HepG2 (cell line): ENCODE measurements around the gene ZNF700. TPM values are rescaled to one million over a fixed set of nuclear protein-coding genes. Genes with fewer than 3 reads are reported as not detected.

Experiments used
- CHD2 ChIP-seq: IDR thresholded peaks from 2 replicates; pipeline ENCODE4 v1.6.1; 2011; ENCODE audit warnings: low read depth, low read length, improper control_type of control experiment
- DPF2 ChIP-seq: sonication (generic); formaldehyde crosslinking; IDR thresholded peaks from 2 replicates; pipeline ENCODE4 v1.4.0; 2020; ENCODE audit warnings: mild to moderate bottlenecking, low read depth, missing genetic modification reagents, borderline replicate concordance
- DR1 ChIP-seq: sonication (generic); formaldehyde crosslinking; IDR thresholded peaks from 2 replicates; pipeline ENCODE4 v1.8.0; 2021; ENCODE audit warnings: mild to moderate bottlenecking, missing genetic modification reagents, inconsistent platforms
- FOXO1 ChIP-seq: sonication (generic); formaldehyde crosslinking; IDR thresholded peaks from 2 replicates; pipeline ENCODE4 v1.4.0; 2020; ENCODE audit warnings: missing genetic modification reagents
- IKZF5 ChIP-seq: IDR thresholded peaks from 2 replicates; pipeline ENCODE4 v1.6.1; 2018; ENCODE audit warnings: missing genetic modification reagents, mild to moderate bottlenecking, missing compliant biosample characterization
- KLF12 ChIP-seq: sonication (generic); formaldehyde crosslinking; IDR thresholded peaks from 2 replicates; pipeline ENCODE4 v1.4.0; 2020; ENCODE audit warnings: missing genetic modification reagents, borderline replicate concordance
- MEIS2 ChIP-seq: sonication (generic); formaldehyde crosslinking; IDR thresholded peaks from 2 replicates; pipeline ENCODE4 v1.9.0; 2021; ENCODE audit warnings: mild to moderate bottlenecking, missing genetic modification reagents
- MTF1 ChIP-seq: sonication (generic); formaldehyde crosslinking; IDR thresholded peaks from 2 replicates; pipeline ENCODE4 v1.5.0; 2020; ENCODE audit warnings: missing genetic modification reagents
- SAFB2 ChIP-seq: sonication (generic); formaldehyde crosslinking; IDR thresholded peaks from 2 replicates; pipeline ENCODE4 v1.5.1; 2020; ENCODE audit warnings: missing genetic modification reagents, low read depth, mild to moderate bottlenecking, borderline replicate concordance
- TARDBP ChIP-seq: sonication (generic); formaldehyde crosslinking; IDR thresholded peaks from 2 replicates; pipeline ENCODE4 v1.8.0; 2022; ENCODE audit warnings: mild to moderate bottlenecking, missing genetic modification reagents
- TBL1XR1 ChIP-seq: fragments of 150-350 bp; IDR thresholded peaks from 2 replicates; pipeline ENCODE4 v1.6.1; 2014; ENCODE audit warnings: borderline replicate concordance, low read length; ENCODE audit not compliant: partially characterized antibody
- ZFP36 ChIP-seq: fragments of 150-350 bp; IDR thresholded peaks from 2 replicates; pipeline ENCODE4 v1.6.1; 2018; ENCODE audit warnings: borderline replicate concordance, low read length, low read depth; ENCODE audit not compliant: partially characterized antibody
- ZNF264 ChIP-seq: sonication (generic); formaldehyde crosslinking; IDR thresholded peaks from 2 replicates; pipeline ENCODE4 v1.4.0; 2020; ENCODE audit warnings: missing genetic modification reagents
- ZNF350 ChIP-seq: sonication (generic); formaldehyde crosslinking; IDR thresholded peaks from 2 replicates; pipeline ENCODE4 v1.4.0; 2020; ENCODE audit warnings: mild to moderate bottlenecking, low read depth, missing genetic modification reagents, borderline replicate concordance
- ZNF441 ChIP-seq: sonication (generic); formaldehyde crosslinking; IDR thresholded peaks from 2 replicates; pipeline ENCODE4 v1.7.0; 2021; ENCODE audit warnings: missing genetic modification reagents, borderline replicate concordance
- ZNF710 ChIP-seq: sonication (generic); formaldehyde crosslinking; IDR thresholded peaks from 2 replicates; pipeline ENCODE4 v1.5.0; 2020; ENCODE audit warnings: mild to moderate bottlenecking, missing genetic modification reagents, borderline replicate concordance
- ZNF766 ChIP-seq: sonication (generic); formaldehyde crosslinking; IDR thresholded peaks from 2 replicates; pipeline ENCODE4 v1.5.0; 2020; ENCODE audit warnings: missing genetic modification reagents, borderline replicate concordance
- ZNF770 ChIP-seq: sonication (generic); formaldehyde crosslinking; IDR thresholded peaks from 2 replicates; pipeline ENCODE4 v1.5.0; 2020; ENCODE audit warnings: mild to moderate bottlenecking, missing genetic modification reagents
- ZSCAN21 ChIP-seq: sonication (generic); formaldehyde crosslinking; IDR thresholded peaks from 2 replicates; pipeline ENCODE4 v1.8.0; 2022; ENCODE audit warnings: mild to moderate bottlenecking, missing genetic modification reagents, moderate library complexity, borderline replicate concordance
- ZSCAN25 ChIP-seq: sonication (generic); formaldehyde crosslinking; IDR thresholded peaks from 2 replicates; pipeline ENCODE4 v1.8.0; 2022; ENCODE audit warnings: mild to moderate bottlenecking, missing genetic modification reagents
- polyA plus RNA-seq, 8 experiments: library from polyadenylated mRNA; depleted of rRNA in 3 of 8; stranded (reverse) in 7 of 8; unstranded in 1 of 8; fragments of >200 nt; fragmentation: Illumina TruSeq in 4 of 8; extraction: Trizol in 4 of 8; gene quantifications; 2 replicates each; pipeline versions ENCODE4 v1.2.1 to v1.2.3, GENCODE V29; 2011 to 2016; ENCODE audit warnings: low read depth in 4 of 8, missing spikeins in 1 of 8, mixed read lengths in 1 of 8; ENCODE audit not compliant: insufficient read depth in 1 of 8
- total RNA-seq, 5 experiments: library from RNA; depleted of rRNA; stranded (reverse); fragments of >200 nt; fragmentation: Illumina TruSeq; extraction: Trizol; gene quantifications; 2 replicates each; pipeline ENCODE4 v1.2.3, GENCODE V29; 2016; ENCODE audit warnings: low read depth in 1 of 5
- TF ChIP-seq, protein P1 (sequence below): sonication (generic); formaldehyde crosslinking; IDR thresholded peaks from 2 replicates; pipeline ENCODE4 v1.5.1; 2020; ENCODE audit warnings: missing genetic modification reagents, mild to moderate bottlenecking, borderline replicate concordance

ZNF700 gene
- total and polyA plus RNA-seq, 2 of the 13 experiments (the other 11 are each of a cell fraction or from before 2014, with no cell fraction given): 6.0 to 12.8 TPM

DNA sequence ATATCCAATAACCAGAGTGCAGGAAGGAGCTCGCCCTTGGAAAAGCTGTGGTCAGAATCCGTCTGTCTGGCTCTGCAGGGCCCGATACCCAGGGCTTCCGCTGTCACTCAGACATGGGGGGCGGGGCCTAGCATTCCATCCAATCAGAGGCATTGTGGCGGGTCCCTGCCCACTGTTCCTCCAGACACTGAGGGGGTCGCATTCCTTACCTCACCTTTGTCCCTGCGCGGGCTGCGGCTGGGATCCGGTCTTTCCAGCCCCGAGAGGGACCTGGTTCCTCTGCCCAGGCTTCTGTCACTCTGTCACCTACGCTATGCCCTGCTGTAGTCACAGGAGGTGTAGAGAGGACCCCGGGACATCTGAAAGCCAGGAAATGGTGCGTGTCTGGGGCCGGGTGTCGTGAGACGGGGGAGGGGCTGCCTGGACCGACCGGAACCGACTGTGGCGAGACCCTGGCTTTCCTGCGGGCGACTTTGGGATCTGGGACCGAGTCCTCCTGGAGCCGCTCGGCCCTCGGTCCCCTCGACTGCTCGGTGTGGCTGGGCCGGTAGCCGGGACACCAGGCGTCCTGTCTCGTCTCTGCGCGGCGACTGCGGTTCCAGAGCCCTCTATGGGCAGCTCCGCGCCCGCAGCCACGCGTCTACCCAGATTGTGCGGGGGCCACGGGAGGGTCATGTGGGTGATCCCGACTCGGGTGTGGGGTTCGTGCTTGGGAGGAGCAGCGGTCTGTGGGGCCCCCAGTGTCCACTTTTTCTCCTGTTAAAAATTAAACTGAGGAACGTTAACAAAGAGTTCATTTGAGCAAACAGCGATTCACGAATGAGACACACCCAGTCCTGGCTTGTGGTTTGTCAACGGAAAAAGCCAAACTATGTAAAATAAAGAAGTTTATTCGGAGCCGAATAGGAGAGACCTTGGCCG is 37.0 kb upstream of the ZNF700 start, which contains the start of gene ZNF69 (continued):
- 0 out of 2 replicates have a peak, but pooled peaks have one; percentile 32 for TF ChIP-seq TARDBP (CRISPR knock-in tag)
- no peak for TF ChIP-seq ZNF264
- peak; percentile 90; the same call in 1 of the 2 replicates for TF ChIP-seq ZSCAN21 (CRISPR knock-in tag)
- peak; percentile 69; the same call in 1 of the 2 replicates for TF ChIP-seq ZSCAN25 (CRISPR knock-in tag)
- no peak for TF ChIP-seq FOXO1
- TF ChIP-seq MEIS2 (CRISPR knock-in tag): peak; percentile 80; the same call in 1 of the 2 replicates
- TF ChIP-seq ZNF710 (CRISPR knock-in tag): 0 out of 2 replicates have a peak, but pooled peaks have one; percentile 58
- TF ChIP-seq DR1 (CRISPR knock-in tag): 0 out of 2 replicates have a peak, but pooled peaks have one; percentile 44
- no peak for TF ChIP-seq CHD2
- TF ChIP-seq IKZF5 (CRISPR knock-in tag): peak; percentile 94
- TF ChIP-seq MTF1 (CRISPR knock-in tag): 0 out of 2 replicates have a peak, but pooled peaks have one; percentile 23
- no peak for TF ChIP-seq KLF12 (CRISPR knock-in tag)
- no peak for TF ChIP-seq TBL1XR1
- no peak; the same call in 1 of the 2 replicates for TF ChIP-seq ZNF441 (CRISPR knock-in tag)
- peak; percentile 57; the same call in 1 of the 2 replicates for TF ChIP-seq ZNF350 (CRISPR knock-in tag)
- TF ChIP-seq DPF2 (CRISPR knock-in tag): no peak; the same call in 1 of the 2 replicates
- TF ChIP-seq SAFB2: peak; percentile 91; the same call in 1 of the 2 replicates
- TF ChIP-seq ZFP36: no peak
- 0 out of 2 replicates have a peak, but pooled peaks have one; percentile 31 for TF ChIP-seq ZNF766 (CRISPR knock-in tag)
- peak; percentile 56; the same call in 1 of the 2 replicates for TF ChIP-seq ZNF770 (CRISPR knock-in tag)
- TF ChIP-seq, protein P1, sequence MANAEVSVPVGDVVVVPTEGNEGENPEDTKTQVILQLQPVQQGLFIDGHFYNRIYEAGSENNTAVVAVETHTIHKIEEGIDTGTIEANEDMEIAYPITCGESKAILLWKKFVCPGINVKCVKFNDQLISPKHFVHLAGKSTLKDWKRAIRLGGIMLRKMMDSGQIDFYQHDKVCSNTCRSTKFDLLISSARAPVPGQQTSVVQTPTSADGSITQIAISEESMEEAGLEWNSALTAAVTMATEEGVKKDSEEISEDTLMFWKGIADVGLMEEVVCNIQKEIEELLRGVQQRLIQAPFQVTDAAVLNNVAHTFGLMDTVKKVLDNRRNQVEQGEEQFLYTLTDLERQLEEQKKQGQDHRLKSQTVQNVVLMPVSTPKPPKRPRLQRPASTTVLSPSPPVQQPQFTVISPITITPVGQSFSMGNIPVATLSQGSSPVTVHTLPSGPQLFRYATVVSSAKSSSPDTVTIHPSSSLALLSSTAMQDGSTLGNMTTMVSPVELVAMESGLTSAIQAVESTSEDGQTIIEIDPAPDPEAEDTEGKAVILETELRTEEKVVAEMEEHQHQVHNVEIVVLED: peak; percentile 72
